IMR-90 (cell line): ENCODE results near the gene WNT7B. TPM values are rescaled to one million over a fixed set of nuclear protein-coding genes. Genes with fewer than 3 reads are reported as not detected.

Source experiments
- ATAC-seq: fragments of 200-7000 bp; cut with Tn5 transposase; 2 replicates; pipeline ENCODE4 v1.9.1; 2020; ENCODE audit warnings: low read depth, mild to moderate bottlenecking, moderate library complexity
- BruUV-seq: library from RNA; stranded (reverse); fragments of 400-500 nt; replicated peaks from 2 replicates; lab custom pipeline; 2021; lab: Mats Ljungman, UMichigan
- CTCF ChIA-PET: fragments of 300-600 bp; formaldehyde crosslinking; extraction: SDS; loops from one replicate; lab custom pipeline; 2021; ENCODE audit warnings: antibody characterized with exemption; lab: Yijun Ruan, JAX
- POLR2A ChIA-PET: fragments of 300-600 bp; sonication (Branson Sonifier 250); formaldehyde crosslinking; loops from one replicate; lab custom pipeline; 2022; ENCODE audit warnings: antibody characterized with exemption; ENCODE audit not compliant: unreplicated experiment; lab: Charles Lee
- DNase-seq: peaks from one replicate; pipeline ENCODE4 v3.0.0; 2013
- H2AFZ ChIP-seq: replicated peaks from 2 replicates; pipeline ENCODE3; 2013; ENCODE audit warnings: low read length, mild to moderate bottlenecking; ENCODE audit not compliant: poor library complexity
- H2AK5ac ChIP-seq: 2 replicates; pipeline ENCODE4 v1.6.1; 2013; ENCODE audit warnings: low read depth, low read length, inconsistent platforms
- H2AK9ac ChIP-seq: replicated peaks from 2 replicates; pipeline ENCODE3; 2013; ENCODE audit warnings: mild to moderate bottlenecking, low read depth, low read length, moderate library complexity; ENCODE audit not compliant: poor library complexity
- H2BK120ac ChIP-seq: 2 replicates; pipeline ENCODE4 v1.6.1; 2013; ENCODE audit warnings: low read depth, low read length, inconsistent platforms
- H2BK15ac ChIP-seq: 3 replicates; pipeline ENCODE4 v1.6.1; 2013; ENCODE audit warnings: low read depth, low read length, inconsistent platforms
- H2BK20ac ChIP-seq: 2 replicates; pipeline ENCODE4 v1.6.1; 2013; ENCODE audit warnings: low read depth, mild to moderate bottlenecking, inconsistent platforms, low read length, moderate library complexity
- H2BK5ac ChIP-seq: 2 replicates; pipeline ENCODE4 v1.6.1; 2013; ENCODE audit warnings: mild to moderate bottlenecking, low read depth, low read length, inconsistent platforms; ENCODE audit not compliant: poor library complexity, severe bottlenecking
- H3K14ac ChIP-seq: replicated peaks from 2 replicates; pipeline ENCODE4 v1.6.1; 2013; ENCODE audit warnings: low read depth, low read length, inconsistent platforms
- H3K18ac ChIP-seq: 2 replicates; pipeline ENCODE4 v1.6.1; 2013; ENCODE audit warnings: low read depth, low read length, control low read depth
- H3K23ac ChIP-seq: 2 replicates; pipeline ENCODE4 v1.6.1; 2013; ENCODE audit warnings: low read depth, low read length, inconsistent platforms
- H3K27ac ChIP-seq: 2 replicates; pipeline ENCODE4 v1.5.1; 2013; ENCODE audit warnings: mild to moderate bottlenecking, control low read depth, low read length; ENCODE audit not compliant: insufficient read depth
- H3K27me3 ChIP-seq: 2 replicates; pipeline ENCODE4 v1.6.1; 2013; ENCODE audit warnings: low read length; ENCODE audit not compliant: control insufficient read depth, insufficient read depth
- H3K36me3 ChIP-seq: 2 replicates; pipeline ENCODE4 v1.6.1; 2013; ENCODE audit warnings: low read length, mixed read lengths; ENCODE audit not compliant: control insufficient read depth, insufficient read depth
- H3K4ac ChIP-seq: 2 replicates; pipeline ENCODE4 v1.6.1; 2013; ENCODE audit warnings: low read depth, low read length, inconsistent platforms
- H3K4me1 ChIP-seq: 2 replicates; pipeline ENCODE4 v1.6.1; 2013; ENCODE audit warnings: low read length, mixed read lengths; ENCODE audit not compliant: control insufficient read depth, insufficient read depth
- H3K4me2 ChIP-seq: 2 replicates; pipeline ENCODE4 v1.6.1; 2013; ENCODE audit warnings: low read depth, mild to moderate bottlenecking, control low read depth, low read length, moderate library complexity
- H3K4me3 ChIP-seq: 2 replicates; pipeline ENCODE4 v1.5.1; 2013; ENCODE audit warnings: low read depth, mild to moderate bottlenecking, control low read depth, low read length, moderate library complexity; ENCODE audit not compliant: insufficient read depth
- H3K56ac ChIP-seq: 2 replicates; pipeline ENCODE4 v1.6.1; 2013; ENCODE audit warnings: low read length, inconsistent platforms; ENCODE audit not compliant: insufficient read depth; ENCODE audit errors: extremely low read depth
- H3K79me1 ChIP-seq, 2 experiments: 2 replicates each; pipeline ENCODE4 v1.6.1; 2013; ENCODE audit warnings: low read length in 2 of 2, inconsistent platforms in 1 of 2, low read depth in 1 of 2
- H3K9ac ChIP-seq: 2 replicates; pipeline ENCODE4 v1.6.1; 2013; ENCODE audit warnings: low read depth, low read length, control low read depth
- H3K9me1 ChIP-seq: 2 replicates; pipeline ENCODE4 v1.6.1; 2013; ENCODE audit warnings: low read length, inconsistent platforms; ENCODE audit not compliant: insufficient read depth
- H3K9me3 ChIP-seq: 2 replicates; pipeline ENCODE4 v1.6.1; 2013; ENCODE audit warnings: low read length; ENCODE audit not compliant: control insufficient read depth, insufficient read depth
- H4K20me1 ChIP-seq: 2 replicates; pipeline ENCODE4 v1.6.1; 2013; ENCODE audit warnings: low read length, inconsistent platforms; ENCODE audit not compliant: insufficient read depth
- H4K5ac ChIP-seq: 2 replicates; pipeline ENCODE4 v1.6.1; 2013; ENCODE audit warnings: mild to moderate bottlenecking, low read depth, low read length, control low read depth
- H4K8ac ChIP-seq, 2 experiments: 2 replicates each; pipeline ENCODE4 v1.6.1; 2013; ENCODE audit warnings: low read depth in 2 of 2, low read length in 2 of 2, control low read depth in 1 of 2, inconsistent platforms in 1 of 2
- H4K91ac ChIP-seq: 2 replicates; pipeline ENCODE4 v1.6.1; 2013; ENCODE audit warnings: low read depth, low read length, inconsistent platforms; ENCODE audit not compliant: insufficient read depth
- BHLHE40 ChIP-seq: fragments of 150-350 bp; IDR thresholded peaks from 2 replicates; pipeline ENCODE4 v1.6.1; 2016; ENCODE audit warnings: mild to moderate bottlenecking, low read depth, low read length
- CEBPB ChIP-seq: IDR thresholded peaks from 2 replicates; pipeline ENCODE4 v1.6.1; 2012; ENCODE audit warnings: low read depth, low read length, improper control_type of control experiment
- CHD1 ChIP-seq: IDR thresholded peaks from 2 replicates; pipeline ENCODE4 v1.6.1; 2012; ENCODE audit warnings: low read depth, low read length, improper control_type of control experiment
- FOS ChIP-seq: fragments of 150-350 bp; IDR thresholded peaks from 2 replicates; pipeline ENCODE4 v1.6.1; 2016; ENCODE audit warnings: low read depth, low read length
- MAZ ChIP-seq: IDR thresholded peaks from 2 replicates; pipeline ENCODE4 v1.6.1; 2012; ENCODE audit warnings: low read depth, mild to moderate bottlenecking, low read length, improper control_type of control experiment, moderate library complexity, borderline replicate concordance
- MXI1 ChIP-seq: IDR thresholded peaks from 2 replicates; pipeline ENCODE4 v1.6.1; 2012; ENCODE audit warnings: low read depth, mild to moderate bottlenecking, low read length, moderate library complexity, borderline replicate concordance
- POLR2A ChIP-seq: IDR thresholded peaks from 2 replicates; pipeline ENCODE4 v1.6.1; 2012; ENCODE audit warnings: mild to moderate bottlenecking, low read depth, low read length
- RAD21 ChIP-seq: IDR thresholded peaks from 2 replicates; pipeline ENCODE4 v1.6.1; 2012; ENCODE audit warnings: low read length, improper control_type of control experiment
- RCOR1 ChIP-seq: IDR thresholded peaks from 2 replicates; pipeline ENCODE4 v1.6.1; 2012; ENCODE audit warnings: mild to moderate bottlenecking, low read length, improper control_type of control experiment; ENCODE audit not compliant: insufficient replicate concordance
- RFX5 ChIP-seq: IDR thresholded peaks from 2 replicates; pipeline ENCODE4 v1.8.0; 2012; ENCODE audit warnings: low read depth, mild to moderate bottlenecking, low read length, moderate library complexity
- SMC3 ChIP-seq: fragments of 150-350 bp; IDR thresholded peaks from 2 replicates; pipeline ENCODE4 v1.6.1; 2016; ENCODE audit warnings: low read depth, mild to moderate bottlenecking, antibody characterized with exemption, low read length, moderate library complexity
- USF2 ChIP-seq: fragments of 150-350 bp; IDR thresholded peaks from 2 replicates; pipeline ENCODE4 v1.6.1; 2017; ENCODE audit warnings: mild to moderate bottlenecking, antibody characterized with exemption, low read length, low read depth
- WGBS, 2 experiments: methylation state at CpG; one replicate each; pipeline versions ENCODE4 v1.1.5 to v1.1.7; 2013; ENCODE audit warnings: missing lambda C conversion rate in 2 of 2; ENCODE audit not compliant: insufficient read length in 1 of 2; ENCODE audit errors: extremely low coverage in 2 of 2; 5-methylcytosine and 5-hydroxymethylcytosine counted together
- dilution Hi-C: fragments of 300-500 bp; cut with HindIII; formaldehyde crosslinking; loops from one replicate; pipeline ENCODE4 v1.14.3; 2018; ENCODE audit warnings: low sequenced_read_pairs; ENCODE audit not compliant: unreplicated experiment
- in situ Hi-C: fragments of 300-500 bp; cut with MboI; formaldehyde crosslinking; loops from 3 replicates; pipeline ENCODE4 v1.14.3; 2019; ENCODE audit warnings: low sequenced_read_pairs, inconsistent platforms, mixed read lengths
- intact Hi-C: fragments of 100-400 bp; cut with micrococcal nuclease; formaldehyde crosslinking; loops from 2 replicates; pipeline ENCODE4 v1.10.0; 2022
- polyA plus RNA-seq, 3 experiments: library from polyadenylated mRNA; depleted of rRNA; stranded (reverse); fragments of >200 nt; gene quantifications; 2 replicates each; pipeline ENCODE4 v1.2.3, GENCODE V29; 2012; ENCODE audit warnings: low replicate concordance in 1 of 3
- total RNA-seq: library from RNA; depleted of rRNA; stranded (reverse); fragments of >200 nt; gene quantifications from 2 replicates; pipeline ENCODE4 v1.2.3, GENCODE V29; 2012
- TF ChIP-seq, protein P1 (sequence below): fragments of 150-350 bp; IDR thresholded peaks from 2 replicates; pipeline ENCODE4 v1.6.1; 2016; ENCODE audit warnings: low read depth, mild to moderate bottlenecking, low read length, moderate library complexity, borderline replicate concordance
- TF ChIP-seq, protein P2 (sequence below): conservative IDR thresholded peaks from 2 replicates; pipeline ENCODE4 v1.5.1; 2012; ENCODE audit warnings: mild to moderate bottlenecking, low read depth, low read length, improper control_type of control experiment

The WNT7B gene
- total and polyA plus RNA-seq, 2 of the 4 experiments (the other 2 are of a cell fraction) = under 0.01 to 0.15 TPM

GRCh38 chr22:45977551-45978274, 751 bp upstream of the WNT7B start:
- TF ChIP-seq FOS (no peak), MAZ (no peak), RAD21 (no peak), RFX5 (no peak), CEBPB (no peak), CHD1 (no peak), RCOR1 (no peak), SMC3 (no peak), BHLHE40 (no peak), MXI1 (no peak), POLR2A (no peak), USF2 (no peak)
- TF ChIP-seq, protein P1, sequence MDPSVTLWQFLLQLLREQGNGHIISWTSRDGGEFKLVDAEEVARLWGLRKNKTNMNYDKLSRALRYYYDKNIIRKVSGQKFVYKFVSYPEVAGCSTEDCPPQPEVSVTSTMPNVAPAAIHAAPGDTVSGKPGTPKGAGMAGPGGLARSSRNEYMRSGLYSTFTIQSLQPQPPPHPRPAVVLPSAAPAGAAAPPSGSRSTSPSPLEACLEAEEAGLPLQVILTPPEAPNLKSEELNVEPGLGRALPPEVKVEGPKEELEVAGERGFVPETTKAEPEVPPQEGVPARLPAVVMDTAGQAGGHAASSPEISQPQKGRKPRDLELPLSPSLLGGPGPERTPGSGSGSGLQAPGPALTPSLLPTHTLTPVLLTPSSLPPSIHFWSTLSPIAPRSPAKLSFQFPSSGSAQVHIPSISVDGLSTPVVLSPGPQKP = no peak
- TF ChIP-seq, protein P2, sequence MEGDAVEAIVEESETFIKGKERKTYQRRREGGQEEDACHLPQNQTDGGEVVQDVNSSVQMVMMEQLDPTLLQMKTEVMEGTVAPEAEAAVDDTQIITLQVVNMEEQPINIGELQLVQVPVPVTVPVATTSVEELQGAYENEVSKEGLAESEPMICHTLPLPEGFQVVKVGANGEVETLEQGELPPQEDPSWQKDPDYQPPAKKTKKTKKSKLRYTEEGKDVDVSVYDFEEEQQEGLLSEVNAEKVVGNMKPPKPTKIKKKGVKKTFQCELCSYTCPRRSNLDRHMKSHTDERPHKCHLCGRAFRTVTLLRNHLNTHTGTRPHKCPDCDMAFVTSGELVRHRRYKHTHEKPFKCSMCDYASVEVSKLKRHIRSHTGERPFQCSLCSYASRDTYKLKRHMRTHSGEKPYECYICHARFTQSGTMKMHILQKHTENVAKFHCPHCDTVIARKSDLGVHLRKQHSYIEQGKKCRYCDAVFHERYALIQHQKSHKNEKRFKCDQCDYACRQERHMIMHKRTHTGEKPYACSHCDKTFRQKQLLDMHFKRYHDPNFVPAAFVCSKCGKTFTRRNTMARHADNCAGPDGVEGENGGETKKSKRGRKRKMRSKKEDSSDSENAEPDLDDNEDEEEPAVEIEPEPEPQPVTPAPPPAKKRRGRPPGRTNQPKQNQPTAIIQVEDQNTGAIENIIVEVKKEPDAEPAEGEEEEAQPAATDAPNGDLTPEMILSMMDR = no peak
- CTCF ChIA-PET = interaction anchor here (0.6 kb wide), 2 partner anchors 171 to 344 kb away, joined by 3 read pairs; no protein-coding TSS in a partner anchor
- Histone ChIP-seq H3K23ac (no peak overlapping the region), H3K36me3 (no peaks in the 10 kb centered on the region), H4K8ac (no peak overlapping the region), H2BK120ac (no peak overlapping the region), H2BK5ac (no peak overlapping the region), H2AK9ac (peak overlapping the region; percentile 82), H4K5ac (no peak overlapping the region), H3K27ac (no peak overlapping the region), H2AFZ (peak overlapping the region; percentile 66), H3K9me3 (no peaks in the 10 kb centered on the region), H2AK5ac (no peak overlapping the region; the same call in 1 of the 2 replicates), H3K4ac (no peak overlapping the region), H3K9ac (no peak overlapping the region), H4K91ac (no peak overlapping the region), H2BK15ac (no peak overlapping the region), H3K27me3 (peaks cover 57% of the 10 kb centered on the region), H3K14ac (no peak overlapping the region), H3K4me3 (no peak overlapping the region), H3K4me2 (no peak overlapping the region; the same call in 1 of the 2 replicates), H3K9me1 (peaks cover 17% of the 10 kb centered on the region), H2BK20ac (no peak overlapping the region), H3K4me1 (peaks cover 2% of the 10 kb centered on the region), H4K20me1 (peaks cover 32% of the 10 kb centered on the region), H3K18ac (no peak overlapping the region), H3K79me1 (no peaks in the 10 kb centered on the region), H3K56ac (no peak overlapping the region)
- 2% methylated on average over 20 of the region's 29 CpGs; no CpG with 5 or more reads in 1 of the 2 experiments for WGBS, 2 experiments
- DNase-seq (peak; percentile 22), ATAC-seq (no peak)
- POLR2A ChIA-PET = no interaction called here
- intact Hi-C loops (no loop called here), in situ Hi-C loops (no loop called here), dilution Hi-C loops (no loop called here)
- BruUV-seq = no TSS peak
